Activated naive CD8-positive, alpha-beta T cell treated with anti-CD3 and anti-CD28 coated beads, Interleukin-2, amount 50 U/mL, for 24 hours (primary cell): ENCODE data around the gene GRPEL1.

Experiments used
- ATAC-seq: fragments of 150-1000 bp; cut with Tn5 transposase; one replicate; pipeline ENCODE4 v1.10.0; 2021
- DNase-seq: peaks from one replicate; pipeline ENCODE4 v3.0.0; 2021
- H3K27ac Mint-ChIP-seq: one replicate; pipeline ENCODE4 v1.8.0; 2021; ENCODE audit warnings: mild to moderate bottlenecking, mixed read lengths
- H3K27me3 Mint-ChIP-seq: one replicate; pipeline ENCODE4 v1.8.0; 2021; ENCODE audit warnings: mixed read lengths
- H3K36me3 Mint-ChIP-seq: one replicate; pipeline ENCODE4 v1.8.0; 2021; ENCODE audit warnings: low read depth, mixed read lengths
- H3K4me1 Mint-ChIP-seq: one replicate; pipeline ENCODE4 v1.8.0; 2021; ENCODE audit warnings: mixed read lengths
- H3K4me3 Mint-ChIP-seq: one replicate; pipeline ENCODE4 v1.8.0; 2021; ENCODE audit warnings: mild to moderate bottlenecking, moderate library complexity, mixed read lengths
- H3K9me3 Mint-ChIP-seq: one replicate; pipeline ENCODE4 v1.8.0; 2021; ENCODE audit warnings: mixed read lengths

Gene GRPEL1

GRCh38 chr4:7034262-7035081, 33.4 kb downstream of the GRPEL1 start:
- DNase-seq, result no peak
- peaks cover 4% of the 10 kb centered on the region for H3K36me3 Mint-ChIP-seq
- H3K27ac Mint-ChIP-seq, result no peak overlapping the region
- H3K4me3 Mint-ChIP-seq, result no peak overlapping the region
- no peaks in the 10 kb centered on the region for H3K27me3 Mint-ChIP-seq
- no peaks in the 10 kb centered on the region for H3K9me3 Mint-ChIP-seq
- H3K4me1 Mint-ChIP-seq, result peaks cover 3% of the 10 kb centered on the region
- no peak for ATAC-seq

GRCh38 chr4:7032596-7032995, 35.3 kb downstream of the GRPEL1 start:
- Mint-ChIP-seq H3K36me3 (peaks cover 13% of the 10 kb centered on the region), H3K4me1 (peaks cover 3% of the 10 kb centered on the region), H3K4me3 (no peak overlapping the region), H3K27ac (no peak overlapping the region), H3K9me3 (no peaks in the 10 kb centered on the region), H3K27me3 (no peaks in the 10 kb centered on the region)
- no peak for DNase-seq
- no peak for ATAC-seq

GRCh38 chr4:7031558-7032449, 36.1 kb downstream of the GRPEL1 start:
- Mint-ChIP-seq H3K36me3 (peaks cover 18% of the 10 kb centered on the region), H3K4me1 (peaks cover 3% of the 10 kb centered on the region), H3K4me3 (no peak overlapping the region), H3K27me3 (no peaks in the 10 kb centered on the region), H3K27ac (no peak overlapping the region), H3K9me3 (no peaks in the 10 kb centered on the region)
- no peak for DNase-seq
- no peak for ATAC-seq

GRCh38 chr4:7030856-7031255, 37.0 kb downstream of the GRPEL1 start:
- no peaks in the 10 kb centered on the region for H3K27me3 Mint-ChIP-seq
- no peaks in the 10 kb centered on the region for H3K4me1 Mint-ChIP-seq
- no peak overlapping the region for H3K4me3 Mint-ChIP-seq
- no peak overlapping the region for H3K27ac Mint-ChIP-seq
- DNase-seq (no peak), ATAC-seq (no peak)
- H3K36me3 Mint-ChIP-seq, result peaks cover 22% of the 10 kb centered on the region
- H3K9me3 Mint-ChIP-seq, result no peaks in the 10 kb centered on the region

GRCh38 chr4:7029921-7030320, 37.9 kb downstream of the GRPEL1 start:
- ATAC-seq (no peak), DNase-seq (no peak)
- Mint-ChIP-seq H3K27ac (no peak overlapping the region), H3K36me3 (peaks cover 22% of the 10 kb centered on the region), H3K27me3 (no peaks in the 10 kb centered on the region), H3K9me3 (no peaks in the 10 kb centered on the region), H3K4me3 (no peak overlapping the region), H3K4me1 (no peaks in the 10 kb centered on the region)

GRCh38 chr4:7029212-7029611, 38.7 kb downstream of the GRPEL1 start:
- H3K36me3 Mint-ChIP-seq, result peaks cover 22% of the 10 kb centered on the region
- DNase-seq (no peak), ATAC-seq (no peak)
- no peak overlapping the region for H3K27ac Mint-ChIP-seq
- no peak overlapping the region for H3K4me3 Mint-ChIP-seq
- H3K27me3 Mint-ChIP-seq, result no peaks in the 10 kb centered on the region
- H3K9me3 Mint-ChIP-seq, result no peaks in the 10 kb centered on the region
- H3K4me1 Mint-ChIP-seq, result no peaks in the 10 kb centered on the region

- Mint-ChIP-seq H3K4me3 (no peak overlapping the region), H3K4me1 (no peaks in the 10 kb centered on the region), H3K27ac (peak overlapping the region; percentile 25), H3K27me3 (no peaks in the 10 kb centered on the region), H3K36me3 (peaks cover 26% of the 10 kb centered on the region), H3K9me3 (no peaks in the 10 kb centered on the region)
- DNase-seq (no peak), ATAC-seq (no peak)
Observed at GRCh38 chr4:7027913-7028312, 40.0 kb downstream of the GRPEL1 start.

GRCh38 chr4:7027284-7027683, 40.6 kb downstream of the GRPEL1 start:
- Mint-ChIP-seq H3K36me3 (peaks cover 28% of the 10 kb centered on the region), H3K27me3 (no peaks in the 10 kb centered on the region), H3K27ac (no peak overlapping the region), H3K4me3 (no peak overlapping the region), H3K9me3 (no peaks in the 10 kb centered on the region), H3K4me1 (no peaks in the 10 kb centered on the region)
- DNase-seq (no peak), ATAC-seq (no peak)

GRCh38 chr4:7026107-7026506, 41.8 kb downstream of the GRPEL1 start:
- Mint-ChIP-seq H3K27ac (no peak overlapping the region), H3K4me1 (no peaks in the 10 kb centered on the region), H3K27me3 (no peaks in the 10 kb centered on the region), H3K4me3 (no peak overlapping the region), H3K36me3 (peaks cover 31% of the 10 kb centered on the region), H3K9me3 (no peaks in the 10 kb centered on the region)
- ATAC-seq (no peak), DNase-seq (no peak)

- ATAC-seq, result no peak
- Mint-ChIP-seq H3K27ac (no peak overlapping the region), H3K9me3 (no peaks in the 10 kb centered on the region), H3K4me1 (no peaks in the 10 kb centered on the region), H3K4me3 (no peak overlapping the region), H3K36me3 (peaks cover 30% of the 10 kb centered on the region), H3K27me3 (no peaks in the 10 kb centered on the region)
- DNase-seq, result no peak
Observed at GRCh38 chr4:7025040-7025602, 42.7 kb downstream of the GRPEL1 start.

GRCh38 chr4:7024336-7024890, 43.5 kb downstream of the GRPEL1 start:
- Mint-ChIP-seq H3K27me3 (no peaks in the 10 kb centered on the region), H3K9me3 (no peaks in the 10 kb centered on the region), H3K27ac (no peak overlapping the region), H3K4me3 (no peak overlapping the region), H3K4me1 (no peaks in the 10 kb centered on the region), H3K36me3 (peaks cover 27% of the 10 kb centered on the region)
- DNase-seq (no peak), ATAC-seq (no peak)

GRCh38 chr4:7023901-7024300, 44.0 kb downstream of the GRPEL1 start:
- H3K27ac Mint-ChIP-seq, result no peak overlapping the region
- no peaks in the 10 kb centered on the region for H3K9me3 Mint-ChIP-seq
- no peaks in the 10 kb centered on the region for H3K27me3 Mint-ChIP-seq
- H3K4me1 Mint-ChIP-seq, result no peaks in the 10 kb centered on the region
- H3K4me3 Mint-ChIP-seq, result no peak overlapping the region
- no peak for ATAC-seq
- DNase-seq, result no peak
- H3K36me3 Mint-ChIP-seq, result peaks cover 24% of the 10 kb centered on the region

GRCh38 chr4:7023486-7023885, 44.4 kb downstream of the GRPEL1 start:
- no peak overlapping the region for H3K27ac Mint-ChIP-seq
- H3K9me3 Mint-ChIP-seq, result no peaks in the 10 kb centered on the region
- H3K4me1 Mint-ChIP-seq, result no peaks in the 10 kb centered on the region
- H3K27me3 Mint-ChIP-seq, result no peaks in the 10 kb centered on the region
- DNase-seq, result no peak
- peaks cover 24% of the 10 kb centered on the region for H3K36me3 Mint-ChIP-seq
- H3K4me3 Mint-ChIP-seq, result no peak overlapping the region
- ATAC-seq, result no peak

GRCh38 chr4:7021930-7022664, 45.8 kb downstream of the GRPEL1 start:
- H3K27ac Mint-ChIP-seq, result no peak overlapping the region
- ATAC-seq, result no peak
- H3K9me3 Mint-ChIP-seq, result no peaks in the 10 kb centered on the region
- H3K27me3 Mint-ChIP-seq, result no peaks in the 10 kb centered on the region
- no peaks in the 10 kb centered on the region for H3K4me1 Mint-ChIP-seq
- DNase-seq, result no peak
- peaks cover 15% of the 10 kb centered on the region for H3K36me3 Mint-ChIP-seq
- H3K4me3 Mint-ChIP-seq, result no peak overlapping the region
